HEK293 (cell line): ENCODE measurements around the gene NPVF.

Source experiments
- CTCF ChIA-PET: fragments of 350-600 bp; formaldehyde crosslinking; extraction: SDS; loops from one replicate; lab custom pipeline; 2021; ENCODE audit warnings: antibody characterized with exemption; lab: Yijun Ruan, JAX
- POLR2A ChIA-PET: fragments of 300-600 bp; formaldehyde crosslinking; extraction: SDS; loops from one replicate; lab custom pipeline; 2020; ENCODE audit warnings: antibody characterized with exemption, inconsistent platforms; lab: Yijun Ruan, JAX
- H3K27ac ChIP-seq: fragments of 200-500 bp; sonication (Bioruptor generic); 2 replicates; pipeline ENCODE4 v1.5.1; 2014; ENCODE audit warnings: low read depth, low read length, control low read depth, inconsistent platforms; ENCODE audit errors: extremely low read depth
- H3K36me3 ChIP-seq, 2 experiments: fragments of 200-500 bp in 1 of 2; sonication (Bioruptor generic) in 1 of 2; 1 replicate in 1 of 2; 2 replicates in 1 of 2; pipeline ENCODE4 v1.5.1; 2014 to 2017; ENCODE audit warnings: inconsistent platforms in 2 of 2, low read length in 2 of 2; ENCODE audit not compliant: control insufficient read depth in 2 of 2, insufficient read depth in 1 of 2
- H3K4me1 ChIP-seq: fragments of 200-500 bp; sonication (Bioruptor generic); 2 replicates; pipeline ENCODE4 v1.5.1; 2014; ENCODE audit warnings: mild to moderate bottlenecking, low read length, inconsistent platforms; ENCODE audit not compliant: control insufficient read depth, insufficient read depth
- H3K4me3 ChIP-seq: 2 replicates; pipeline ENCODE4 v1.5.1; 2011; ENCODE audit warnings: low read depth, mild to moderate bottlenecking, control low read depth, low read length, moderate library complexity
- H3K9me3 ChIP-seq: fragments of 200-500 bp; sonication (Bioruptor generic); 2 replicates; pipeline ENCODE4 v1.5.1; 2014; ENCODE audit warnings: low read depth, low read length, inconsistent platforms; ENCODE audit not compliant: control insufficient read depth, insufficient read depth
- IKZF3 ChIP-seq: fragments of 450-650 bp; IDR thresholded peaks from 2 replicates; pipeline ENCODE4 v1.5.0; 2018; ENCODE audit warnings: missing biosample characterization, mild to moderate bottlenecking, missing genetic modification characterization, moderate library complexity
- TRIM28 ChIP-seq: IDR thresholded peaks from 2 replicates; pipeline ENCODE4 v1.6.1; 2011; ENCODE audit warnings: low read length, control low read depth, borderline replicate concordance
- ZFP37 ChIP-seq: fragments of 450-650 bp; formaldehyde crosslinking; IDR thresholded peaks from 2 replicates; pipeline ENCODE4 v1.5.1; 2016; ENCODE audit warnings: missing biosample characterization, missing genetic modification characterization
- ZNF157 ChIP-seq: fragments of 450-650 bp; formaldehyde crosslinking; IDR thresholded peaks from 2 replicates; pipeline ENCODE4 v1.5.1; 2016; ENCODE audit warnings: missing biosample characterization, missing genetic modification characterization
- ZNF16 ChIP-seq: fragments of 450-650 bp; formaldehyde crosslinking; IDR thresholded peaks from 2 replicates; pipeline ENCODE4 v1.5.1; 2016; ENCODE audit warnings: low read depth, missing biosample characterization, missing genetic modification characterization
- ZNF169 ChIP-seq: fragments of 450-650 bp; formaldehyde crosslinking; IDR thresholded peaks from 2 replicates; pipeline ENCODE4 v1.5.1; 2016; ENCODE audit warnings: missing biosample characterization, missing genetic modification characterization
- ZNF2 ChIP-seq: fragments of 450-650 bp; formaldehyde crosslinking; IDR thresholded peaks from 2 replicates; pipeline ENCODE4 v1.5.1; 2016; ENCODE audit warnings: missing biosample characterization, missing genetic modification characterization
- ZNF202 ChIP-seq: fragments of 450-650 bp; formaldehyde crosslinking; IDR thresholded peaks from 2 replicates; pipeline ENCODE4 v1.5.1; 2016; ENCODE audit warnings: missing biosample characterization, missing genetic modification characterization, borderline replicate concordance
- ZNF24 ChIP-seq: fragments of 450-650 bp; formaldehyde crosslinking; IDR thresholded peaks from 2 replicates; pipeline ENCODE4 v1.5.1; 2016; ENCODE audit warnings: missing biosample characterization, missing genetic modification characterization
- ZNF350 ChIP-seq: fragments of 450-650 bp; formaldehyde crosslinking; IDR thresholded peaks from 2 replicates; pipeline ENCODE4 v1.5.0; 2017; ENCODE audit warnings: missing biosample characterization, mild to moderate bottlenecking, missing genetic modification characterization
- ZNF48 ChIP-seq: fragments of 450-650 bp; formaldehyde crosslinking; IDR thresholded peaks from 2 replicates; pipeline ENCODE4 v1.5.1; 2016; ENCODE audit warnings: missing biosample characterization, missing genetic modification characterization
- ZNF555 ChIP-seq: fragments of 450-650 bp; formaldehyde crosslinking; conservative IDR thresholded peaks from 2 replicates; pipeline ENCODE4 v1.5.1; 2017; ENCODE audit warnings: missing biosample characterization, mild to moderate bottlenecking, missing genetic modification characterization, inconsistent platforms
- ZNF621 ChIP-seq: fragments of 450-650 bp; formaldehyde crosslinking; IDR thresholded peaks from 2 replicates; pipeline ENCODE4 v1.5.1; 2017; ENCODE audit warnings: missing biosample characterization, missing genetic modification characterization
- ZNF623 ChIP-seq: fragments of 450-650 bp; formaldehyde crosslinking; IDR thresholded peaks from 2 replicates; pipeline ENCODE4 v1.5.1; 2016; ENCODE audit warnings: missing biosample characterization, missing genetic modification characterization
- ZNF654 ChIP-seq: fragments of 450-650 bp; formaldehyde crosslinking; IDR thresholded peaks from 2 replicates; pipeline ENCODE4 v1.5.1; 2016; ENCODE audit warnings: low read depth, missing biosample characterization, missing genetic modification characterization
- ZNF660 ChIP-seq: fragments of 450-650 bp; IDR thresholded peaks from 2 replicates; pipeline ENCODE4 v1.5.1; 2018; ENCODE audit warnings: missing biosample characterization, mild to moderate bottlenecking, missing genetic modification characterization
- ZNF701 ChIP-seq: fragments of 450-650 bp; formaldehyde crosslinking; IDR thresholded peaks from 2 replicates; pipeline ENCODE4 v1.5.1; 2016; ENCODE audit warnings: missing biosample characterization, missing genetic modification characterization
- TF ChIP-seq, protein P1 (sequence below): fragments of 450-650 bp; formaldehyde crosslinking; IDR thresholded peaks from 2 replicates; pipeline ENCODE4 v1.5.1; 2016; ENCODE audit warnings: missing biosample characterization, missing genetic modification characterization
- TF ChIP-seq, protein P2 (sequence below): fragments of 450-650 bp; formaldehyde crosslinking; IDR thresholded peaks from 2 replicates; pipeline ENCODE4 v1.5.1; 2016; ENCODE audit warnings: missing biosample characterization, missing genetic modification characterization, borderline replicate concordance
- TF ChIP-seq, protein P3 (sequence below): fragments of 450-650 bp; formaldehyde crosslinking; IDR thresholded peaks from 2 replicates; pipeline ENCODE4 v1.5.1; 2016; ENCODE audit warnings: missing biosample characterization, missing genetic modification characterization
- TF ChIP-seq, protein P4 (sequence below): fragments of 450-650 bp; formaldehyde crosslinking; IDR thresholded peaks from 2 replicates; pipeline ENCODE4 v1.5.1; 2016; ENCODE audit warnings: missing biosample characterization, missing genetic modification characterization

Gene NPVF

DNA sequence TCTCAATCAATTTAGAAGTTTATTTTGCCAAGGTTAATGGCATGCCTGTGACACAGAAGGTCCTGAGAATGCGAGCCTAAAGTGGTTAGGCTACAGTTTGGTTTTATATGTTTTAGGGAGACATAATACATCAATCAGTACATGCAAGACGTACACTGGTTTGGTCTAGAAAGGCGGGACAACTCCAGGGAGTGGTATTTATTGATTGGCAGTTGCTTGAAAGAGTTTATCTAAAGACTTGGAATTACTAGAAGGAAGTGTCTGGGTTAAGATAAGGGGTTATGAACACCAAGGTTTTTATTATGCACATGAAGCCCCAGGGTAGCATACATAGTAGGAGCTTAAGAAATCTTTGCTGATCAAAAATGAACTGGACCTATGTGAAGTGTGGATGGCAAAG is 21.5 kb downstream of the NPVF start:
- ChIA-PET CTCF (interaction anchor here (0.6 to 1.7 kb wide), 2 partner anchors 11 to 165 kb away, joined by 5 to 9 read pairs; no protein-coding TSS in a partner anchor), POLR2A (no interaction called here)
- TF ChIP-seq, protein P1, sequence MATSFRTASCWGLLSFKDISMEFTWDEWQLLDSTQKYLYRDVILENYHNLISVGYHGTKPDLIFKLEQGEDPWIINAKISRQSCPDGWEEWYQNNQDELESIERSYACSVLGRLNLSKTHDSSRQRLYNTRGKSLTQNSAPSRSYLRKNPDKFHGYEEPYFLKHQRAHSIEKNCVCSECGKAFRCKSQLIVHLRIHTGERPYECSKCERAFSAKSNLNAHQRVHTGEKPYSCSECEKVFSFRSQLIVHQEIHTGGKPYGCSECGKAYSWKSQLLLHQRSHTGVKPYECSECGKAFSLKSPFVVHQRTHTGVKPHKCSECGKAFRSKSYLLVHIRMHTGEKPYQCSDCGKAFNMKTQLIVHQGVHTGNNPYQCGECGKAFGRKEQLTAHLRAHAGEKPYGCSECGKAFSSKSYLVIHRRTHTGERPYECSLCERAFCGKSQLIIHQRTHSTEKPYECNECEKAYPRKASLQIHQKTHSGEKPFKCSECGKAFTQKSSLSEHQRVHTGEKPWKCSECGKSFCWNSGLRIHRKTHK (tag by site-specific recombination) = no peak
- TF ChIP-seq IKZF3 (tag by site-specific recombination) = no peak
- TF ChIP-seq ZNF202 (tag by site-specific recombination) = no peak
- TF ChIP-seq ZNF157 (tag by site-specific recombination) = no peak
- TF ChIP-seq ZNF24 = no peak
- no peak for TF ChIP-seq ZNF48 (tag by site-specific recombination)
- TF ChIP-seq ZNF623 (tag by site-specific recombination) = no peak
- TF ChIP-seq ZNF16 (tag by site-specific recombination) = no peak
- no peak for TF ChIP-seq ZFP37 (tag by site-specific recombination)
- TF ChIP-seq ZNF2 = no peak
- no peak for TF ChIP-seq ZNF555
- no peak for TF ChIP-seq ZNF350 (tag by site-specific recombination)
- TF ChIP-seq, protein P2, sequence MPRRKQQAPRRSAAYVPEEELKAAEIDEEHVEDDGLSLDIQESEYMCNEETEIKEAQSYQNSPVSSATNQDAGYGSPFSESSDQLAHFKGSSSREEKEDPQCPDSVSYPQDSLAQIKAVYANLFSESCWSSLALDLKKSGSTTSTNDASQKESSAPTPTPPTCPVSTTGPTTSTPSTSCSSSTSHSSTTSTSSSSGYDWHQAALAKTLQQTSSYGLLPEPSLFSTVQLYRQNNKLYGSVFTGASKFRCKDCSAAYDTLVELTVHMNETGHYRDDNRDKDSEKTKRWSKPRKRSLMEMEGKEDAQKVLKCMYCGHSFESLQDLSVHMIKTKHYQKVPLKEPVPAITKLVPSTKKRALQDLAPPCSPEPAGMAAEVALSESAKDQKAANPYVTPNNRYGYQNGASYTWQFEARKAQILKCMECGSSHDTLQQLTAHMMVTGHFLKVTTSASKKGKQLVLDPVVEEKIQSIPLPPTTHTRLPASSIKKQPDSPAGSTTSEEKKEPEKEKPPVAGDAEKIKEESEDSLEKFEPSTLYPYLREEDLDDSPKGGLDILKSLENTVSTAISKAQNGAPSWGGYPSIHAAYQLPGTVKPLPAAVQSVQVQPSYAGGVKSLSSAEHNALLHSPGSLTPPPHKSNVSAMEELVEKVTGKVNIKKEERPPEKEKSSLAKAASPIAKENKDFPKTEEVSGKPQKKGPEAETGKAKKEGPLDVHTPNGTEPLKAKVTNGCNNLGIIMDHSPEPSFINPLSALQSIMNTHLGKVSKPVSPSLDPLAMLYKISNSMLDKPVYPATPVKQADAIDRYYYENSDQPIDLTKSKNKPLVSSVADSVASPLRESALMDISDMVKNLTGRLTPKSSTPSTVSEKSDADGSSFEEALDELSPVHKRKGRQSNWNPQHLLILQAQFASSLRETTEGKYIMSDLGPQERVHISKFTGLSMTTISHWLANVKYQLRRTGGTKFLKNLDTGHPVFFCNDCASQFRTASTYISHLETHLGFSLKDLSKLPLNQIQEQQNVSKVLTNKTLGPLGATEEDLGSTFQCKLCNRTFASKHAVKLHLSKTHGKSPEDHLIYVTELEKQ = no peak
- TF ChIP-seq ZNF621 (tag by site-specific recombination) = no peak
- TF ChIP-seq ZNF654 (tag by site-specific recombination) = no peak
- no peak for TF ChIP-seq ZNF660
- Histone ChIP-seq H3K27ac (no peak overlapping the region), H3K4me1 (no peaks in the 10 kb centered on the region), H3K9me3 (no peaks in the 10 kb centered on the region), H3K4me3 (no peak overlapping the region), H3K36me3 (no peaks in the 10 kb centered on the region)

DNA sequence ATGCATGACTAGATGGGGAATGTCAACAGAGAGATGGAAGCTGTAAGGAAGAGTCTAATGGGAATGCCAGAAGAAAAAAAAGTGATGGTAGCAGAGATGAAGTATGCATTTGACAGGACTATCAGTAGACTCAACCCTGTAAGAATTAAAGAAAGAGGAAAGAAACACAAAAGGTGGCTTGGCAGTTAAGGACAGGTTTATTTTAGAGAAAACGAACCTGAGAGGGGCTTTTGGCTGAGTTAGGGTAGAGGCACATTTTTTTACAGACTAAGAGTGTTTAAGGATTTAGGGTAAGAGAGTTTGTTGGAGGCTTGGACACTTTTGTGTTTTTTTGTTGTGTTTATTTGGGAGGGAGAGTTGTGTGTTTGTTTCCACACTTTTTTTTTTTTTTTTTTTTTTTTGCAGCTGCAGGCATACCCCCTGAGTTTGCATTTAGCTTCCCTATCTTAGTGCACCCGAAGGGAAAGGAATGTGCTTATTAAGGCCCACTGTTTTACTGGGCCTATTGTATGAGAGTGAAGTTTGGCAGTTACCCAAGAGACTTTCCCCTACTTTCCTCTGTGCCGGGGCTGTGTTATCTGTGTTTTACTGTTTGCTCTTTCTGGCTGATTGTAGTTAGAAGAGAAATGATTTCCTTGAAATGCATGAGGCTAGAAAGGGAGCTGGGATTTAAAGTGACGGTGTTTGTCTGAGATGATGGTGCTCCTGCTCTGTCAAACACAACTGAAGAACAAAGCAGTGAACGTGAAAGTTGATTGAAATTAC is 32.0 kb downstream of the NPVF start:
- Histone ChIP-seq H3K36me3 (no peaks in the 10 kb centered on the region), H3K27ac (no peak overlapping the region), H3K4me1 (no peaks in the 10 kb centered on the region), H3K4me3 (no peak overlapping the region), H3K9me3 (peaks cover 3% of the 10 kb centered on the region; the same call in 1 of the 2 replicates)
- ChIA-PET CTCF (interaction anchor here (0.6 to 1.3 kb wide), 4 partner anchors 9 to 64 kb away, joined by 3 read pairs; a partner anchor contains a TSS), POLR2A (interaction anchor here (0.6 kb wide), 1 partner anchor 23 kb away, joined by 3 read pairs; no protein-coding TSS in a partner anchor)
- peak; percentile 94; the same call in 1 of the 2 replicates for TF ChIP-seq TRIM28
- TF ChIP-seq, protein P3, sequence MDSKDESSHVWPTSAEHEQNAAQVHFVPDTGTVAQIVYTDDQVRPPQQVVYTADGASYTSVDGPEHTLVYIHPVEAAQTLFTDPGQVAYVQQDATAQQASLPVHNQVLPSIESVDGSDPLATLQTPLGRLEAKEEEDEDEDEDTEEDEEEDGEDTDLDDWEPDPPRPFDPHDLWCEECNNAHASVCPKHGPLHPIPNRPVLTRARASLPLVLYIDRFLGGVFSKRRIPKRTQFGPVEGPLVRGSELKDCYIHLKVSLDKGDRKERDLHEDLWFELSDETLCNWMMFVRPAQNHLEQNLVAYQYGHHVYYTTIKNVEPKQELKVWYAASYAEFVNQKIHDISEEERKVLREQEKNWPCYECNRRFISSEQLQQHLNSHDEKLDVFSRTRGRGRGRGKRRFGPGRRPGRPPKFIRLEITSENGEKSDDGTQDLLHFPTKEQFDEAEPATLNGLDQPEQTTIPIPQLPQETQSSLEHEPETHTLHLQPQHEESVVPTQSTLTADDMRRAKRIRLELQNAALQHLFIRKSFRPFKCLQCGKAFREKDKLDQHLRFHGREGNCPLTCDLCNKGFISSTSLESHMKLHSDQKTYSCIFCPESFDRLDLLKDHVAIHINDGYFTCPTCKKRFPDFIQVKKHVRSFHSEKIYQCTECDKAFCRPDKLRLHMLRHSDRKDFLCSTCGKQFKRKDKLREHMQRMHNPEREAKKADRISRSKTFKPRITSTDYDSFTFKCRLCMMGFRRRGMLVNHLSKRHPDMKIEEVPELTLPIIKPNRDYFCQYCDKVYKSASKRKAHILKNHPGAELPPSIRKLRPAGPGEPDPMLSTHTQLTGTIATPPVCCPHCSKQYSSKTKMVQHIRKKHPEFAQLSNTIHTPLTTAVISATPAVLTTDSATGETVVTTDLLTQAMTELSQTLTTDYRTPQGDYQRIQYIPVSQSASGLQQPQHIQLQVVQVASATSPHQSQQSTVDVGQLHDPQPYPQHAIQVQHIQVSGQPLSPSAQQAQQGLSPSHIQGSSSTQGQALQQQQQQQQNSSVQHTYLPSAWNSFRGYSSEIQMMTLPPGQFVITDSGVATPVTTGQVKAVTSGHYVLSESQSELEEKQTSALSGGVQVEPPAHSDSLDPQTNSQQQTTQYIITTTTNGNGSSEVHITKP (tag by site-specific recombination) = no peak
- TF ChIP-seq ZNF169 (tag by site-specific recombination) = no peak
- TF ChIP-seq, protein P1 (tag by site-specific recombination) = peak; percentile 8; the same call in 1 of the 2 replicates
- TF ChIP-seq ZNF701 (tag by site-specific recombination) = no peak
- TF ChIP-seq, protein P4, sequence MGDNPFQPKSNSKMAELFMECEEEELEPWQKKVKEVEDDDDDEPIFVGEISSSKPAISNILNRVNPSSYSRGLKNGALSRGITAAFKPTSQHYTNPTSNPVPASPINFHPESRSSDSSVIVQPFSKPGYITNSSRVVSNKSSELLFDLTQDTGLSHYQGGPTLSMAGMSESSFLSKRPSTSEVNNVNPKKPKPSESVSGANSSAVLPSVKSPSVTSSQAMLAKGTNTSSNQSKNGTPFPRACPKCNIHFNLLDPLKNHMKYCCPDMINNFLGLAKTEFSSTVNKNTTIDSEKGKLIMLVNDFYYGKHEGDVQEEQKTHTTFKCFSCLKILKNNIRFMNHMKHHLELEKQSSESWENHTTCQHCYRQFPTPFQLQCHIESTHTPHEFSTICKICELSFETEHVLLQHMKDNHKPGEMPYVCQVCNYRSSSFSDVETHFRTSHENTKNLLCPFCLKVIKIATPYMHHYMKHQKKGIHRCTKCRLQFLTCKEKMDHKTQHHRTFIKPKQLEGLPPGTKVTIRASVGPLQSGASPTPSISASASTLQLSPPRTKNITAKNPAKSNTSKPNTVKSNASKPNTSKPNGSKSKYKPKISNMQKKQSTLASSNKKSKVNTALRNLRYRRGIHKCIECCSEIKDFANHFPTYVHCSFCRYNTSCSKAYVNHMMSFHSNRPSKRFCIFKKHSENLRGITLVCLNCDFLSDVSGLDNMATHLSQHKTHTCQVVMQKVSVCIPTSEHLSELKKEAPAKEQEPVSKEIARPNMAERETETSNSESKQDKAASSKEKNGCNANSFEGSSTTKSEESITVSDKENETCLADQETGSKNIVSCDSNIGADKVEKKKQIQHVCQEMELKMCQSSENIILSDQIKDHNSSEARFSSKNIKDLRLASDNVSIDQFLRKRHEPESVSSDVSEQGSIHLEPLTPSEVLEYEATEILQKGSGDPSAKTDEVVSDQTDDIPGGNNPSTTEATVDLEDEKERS = 0 out of 2 replicates have a peak, but pooled peaks have one; percentile 38
